HG02981 (cell line): ENCODE measurements around the gene COQ8B.
"Not testable (repeated sequence)": the region's sequence is repeated elsewhere in the genome, so short reads cannot be mapped to it uniquely, and the experiment has no call there.

Experiments
- ATAC-seq: cut with Tn5 transposase; IDR thresholded peaks from one replicate; pipeline ENCODE4 v1.9.1; 2021; ENCODE audit warnings: mild to moderate bottlenecking, moderate library complexity; ENCODE audit not compliant: unreplicated experiment

The COQ8B gene

DNA sequence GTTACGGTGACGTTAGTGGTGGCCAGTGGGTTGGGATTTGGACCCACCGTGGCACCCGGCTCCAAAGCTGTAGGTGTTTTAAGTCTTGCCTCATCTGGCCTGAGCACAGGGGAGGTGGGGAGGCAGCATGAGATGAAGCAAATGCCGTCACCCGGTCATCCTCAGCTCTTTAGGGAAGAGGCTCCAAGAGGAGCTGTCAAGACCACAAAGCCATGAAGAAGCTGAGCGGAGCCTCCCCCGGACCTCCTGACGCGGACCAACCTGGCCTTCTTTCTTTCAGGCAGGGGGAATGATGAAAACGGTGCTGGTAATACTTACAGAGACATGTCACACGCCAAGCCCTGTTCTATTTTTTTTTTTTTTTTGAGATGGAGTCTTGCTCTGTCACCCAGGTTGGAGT is 26.2 kb upstream of the COQ8B start:
- ATAC-seq = no peak

DNA sequence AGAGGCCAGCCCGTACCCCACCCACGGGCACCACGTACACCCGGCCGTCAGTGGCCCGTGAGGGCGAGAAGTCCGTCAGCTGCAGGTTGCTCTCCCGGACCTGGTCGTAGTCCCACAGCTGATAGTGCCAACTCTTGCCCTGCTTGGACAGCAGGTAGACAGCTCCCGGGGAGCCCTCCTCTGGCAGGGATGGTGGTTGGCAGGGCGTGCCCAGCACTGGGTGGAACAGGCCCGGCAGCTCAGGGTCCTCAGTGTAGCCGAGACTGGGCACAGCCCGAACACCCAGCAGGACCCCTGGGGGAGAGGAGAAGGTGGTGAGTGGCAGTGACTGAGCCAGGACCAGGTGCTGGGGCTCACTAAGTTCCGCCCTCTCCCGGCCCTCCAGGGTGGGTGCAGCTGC is 25.8 kb upstream of the COQ8B start:
- no peak for ATAC-seq

DNA sequence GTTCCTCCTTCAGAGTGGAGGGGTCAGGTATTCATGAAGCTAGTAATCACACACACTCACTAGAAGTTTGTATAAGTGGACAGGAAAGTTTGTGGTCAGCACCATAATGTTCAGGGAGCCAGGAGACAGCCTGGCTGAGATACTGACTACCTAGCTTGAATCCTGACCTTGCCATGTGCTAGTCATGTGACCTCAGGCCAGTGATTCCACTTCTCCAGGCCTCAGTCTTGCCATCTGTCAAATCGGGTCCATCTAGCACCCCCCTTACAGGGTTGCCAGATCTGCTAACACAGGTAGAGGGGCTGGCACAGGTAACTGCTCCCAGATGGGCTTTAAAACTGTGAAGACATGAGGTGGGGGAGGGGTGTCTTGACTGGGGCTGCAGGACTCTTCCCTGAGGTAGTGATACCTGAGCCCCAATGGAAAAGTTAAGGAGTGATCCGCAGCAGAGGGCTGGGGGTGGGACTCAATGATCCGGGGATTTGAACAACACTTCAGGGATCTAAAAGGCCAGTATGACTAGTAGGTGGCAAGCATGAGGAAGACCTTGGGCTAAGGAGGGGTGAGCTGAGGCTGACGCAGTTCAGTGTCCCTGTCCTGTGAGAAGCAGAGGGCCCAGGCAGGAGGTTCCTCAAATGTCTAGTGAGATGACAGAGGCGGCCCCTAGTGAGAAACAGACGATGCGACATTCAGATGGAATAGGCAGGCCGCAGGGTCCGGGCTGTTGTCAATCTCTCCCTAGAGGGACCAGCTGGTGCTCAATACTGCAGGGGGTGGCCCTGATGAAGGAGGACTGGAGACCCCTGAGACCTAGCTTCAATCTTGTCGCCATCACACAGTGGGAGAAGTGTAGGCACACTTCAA is 25.1 kb upstream of the COQ8B start:
- no peak for ATAC-seq

DNA sequence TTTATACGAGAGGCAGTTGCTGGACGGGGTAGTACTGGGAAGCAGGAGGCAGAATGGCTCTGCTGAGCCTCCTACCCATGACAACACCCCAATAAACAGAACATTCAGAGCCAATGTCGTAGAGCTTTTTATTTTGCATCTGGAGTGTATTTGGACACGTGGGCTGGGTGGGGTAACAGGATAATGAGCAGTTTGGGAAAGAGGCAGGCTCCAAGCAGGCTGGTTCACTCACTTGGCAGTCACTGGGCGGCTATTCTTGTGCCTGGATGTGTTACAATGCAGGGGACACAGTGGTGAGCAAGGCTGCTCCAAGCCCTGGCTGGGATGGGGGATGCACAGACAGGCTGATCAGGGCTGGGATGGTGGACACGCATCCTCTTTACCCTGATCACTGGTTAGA is 24.1 kb upstream of the COQ8B start:
- no peak for ATAC-seq

DNA sequence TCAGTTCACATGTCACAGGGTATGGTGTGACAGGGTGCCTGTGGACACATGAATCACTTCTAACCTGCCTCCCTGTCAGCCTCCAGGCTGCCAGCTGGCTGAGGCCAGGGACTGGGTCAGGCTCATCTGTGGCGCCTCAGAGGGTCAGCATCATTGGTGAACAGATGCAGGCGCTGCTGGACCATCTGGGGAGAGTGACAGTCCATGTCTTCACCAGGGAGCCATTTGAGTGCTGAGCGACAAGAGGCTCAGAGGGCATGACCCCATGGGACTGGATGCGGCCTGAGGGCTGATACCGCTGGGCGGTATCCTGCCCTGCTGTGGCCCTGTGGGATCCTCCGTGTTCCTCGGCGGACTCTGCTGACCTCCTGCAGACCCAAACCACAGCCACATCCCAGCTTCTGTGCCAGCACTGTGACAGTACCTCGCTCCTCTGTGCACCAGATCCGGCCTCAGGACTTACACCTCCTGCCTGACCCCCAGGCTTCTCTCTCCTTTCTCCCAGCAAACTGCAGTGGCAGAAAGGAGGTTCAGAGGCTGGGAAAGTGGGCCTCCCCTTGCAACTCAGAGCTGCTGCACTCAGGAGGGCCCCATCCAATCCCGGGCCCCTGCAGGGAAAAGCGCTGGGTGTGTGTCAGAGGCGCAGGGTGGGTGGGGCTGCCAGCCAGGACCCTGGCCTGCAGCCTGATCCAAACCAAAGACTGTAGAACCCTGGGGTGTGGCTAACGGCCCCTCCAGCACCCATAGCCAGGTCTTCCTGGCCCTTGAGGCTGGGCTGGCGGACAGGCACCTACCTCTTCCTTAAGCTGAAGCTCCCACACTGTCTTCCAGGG is 23.4 kb upstream of the COQ8B start:
- ATAC-seq = no peak

DNA sequence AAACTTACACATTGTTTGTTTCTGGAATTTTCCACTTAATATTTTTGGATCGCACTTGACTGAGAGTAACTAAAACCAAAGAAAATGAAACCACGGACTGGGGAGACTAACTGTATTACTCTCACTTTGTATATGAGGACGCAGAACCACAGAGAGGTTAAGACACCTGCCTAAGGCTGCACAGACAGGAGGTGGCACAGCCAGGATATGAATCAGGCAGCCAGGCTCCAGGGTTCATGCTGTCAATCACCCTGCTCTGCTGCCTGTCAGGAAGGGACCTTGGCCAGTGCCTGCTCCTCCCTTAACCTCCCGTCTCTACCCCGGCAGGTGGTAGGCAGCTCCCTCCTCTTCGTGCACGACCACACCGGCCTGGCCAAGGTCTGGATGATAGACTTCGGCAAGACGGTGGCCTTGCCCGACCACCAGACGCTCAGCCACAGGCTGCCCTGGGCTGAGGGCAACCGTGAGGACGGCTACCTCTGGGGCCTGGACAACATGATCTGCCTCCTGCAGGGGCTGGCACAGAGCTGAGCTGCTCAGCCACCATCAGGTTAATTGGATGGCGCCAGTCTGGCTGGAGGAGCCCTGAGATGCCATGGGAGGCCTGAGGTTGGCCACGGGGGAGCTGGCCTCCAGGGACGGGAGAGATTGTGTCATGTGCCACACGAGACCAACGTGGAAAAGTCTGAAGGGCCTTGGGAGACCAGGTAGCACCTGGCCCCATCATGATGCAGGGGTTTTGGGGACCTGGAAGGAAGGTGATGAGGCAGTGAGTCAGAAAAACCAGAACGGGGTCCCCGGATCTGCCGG is 22.5 kb upstream of the COQ8B start:
- no peak for ATAC-seq

DNA sequence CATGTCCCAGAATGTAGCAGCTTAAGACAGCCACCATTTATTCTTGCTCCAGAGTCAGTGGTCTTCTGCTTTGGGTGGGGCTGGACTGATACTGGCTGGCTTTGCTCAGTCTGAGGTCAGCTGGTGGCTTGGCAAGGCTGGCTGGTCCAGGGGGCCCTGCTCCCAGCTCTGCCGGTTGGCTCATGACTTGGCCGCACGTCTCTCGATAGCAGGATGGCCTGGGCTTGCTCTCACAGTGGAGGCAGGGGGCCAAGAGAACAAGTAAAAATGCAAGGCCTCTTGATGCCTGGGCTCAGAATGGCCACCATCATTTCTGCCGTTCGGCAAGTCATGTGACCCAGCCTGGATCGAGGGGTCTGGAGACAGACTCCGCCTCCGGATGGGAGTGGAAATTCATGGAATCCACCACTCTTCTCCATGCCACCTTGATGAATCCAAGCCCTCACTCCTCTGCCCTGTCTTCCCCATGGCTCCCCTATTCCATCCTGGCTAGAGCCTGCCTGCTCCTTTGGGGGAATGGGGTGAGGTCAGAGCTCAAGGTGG is 20.5 kb upstream of the COQ8B start:
- no peak for ATAC-seq

DNA sequence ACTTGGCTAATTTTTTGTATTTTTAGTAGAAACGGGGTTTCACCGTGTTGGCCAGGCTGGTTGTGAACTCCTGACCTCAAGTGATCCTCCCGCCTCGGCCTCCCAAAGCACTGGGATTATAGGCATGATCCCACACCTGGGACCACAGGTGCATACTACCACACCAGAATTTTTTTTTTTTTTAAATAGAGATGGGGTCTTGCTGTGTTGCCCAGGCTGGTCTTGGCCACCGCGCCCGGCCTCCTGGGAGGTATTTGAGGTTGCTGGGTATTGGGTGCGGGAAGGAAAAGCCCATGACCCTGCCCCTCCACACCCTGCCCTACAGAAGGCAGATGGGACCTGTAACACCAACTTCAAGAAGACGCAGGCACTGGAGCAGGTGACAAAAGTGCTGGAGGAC is 20.0 kb upstream of the COQ8B start:
- no peak for ATAC-seq

DNA sequence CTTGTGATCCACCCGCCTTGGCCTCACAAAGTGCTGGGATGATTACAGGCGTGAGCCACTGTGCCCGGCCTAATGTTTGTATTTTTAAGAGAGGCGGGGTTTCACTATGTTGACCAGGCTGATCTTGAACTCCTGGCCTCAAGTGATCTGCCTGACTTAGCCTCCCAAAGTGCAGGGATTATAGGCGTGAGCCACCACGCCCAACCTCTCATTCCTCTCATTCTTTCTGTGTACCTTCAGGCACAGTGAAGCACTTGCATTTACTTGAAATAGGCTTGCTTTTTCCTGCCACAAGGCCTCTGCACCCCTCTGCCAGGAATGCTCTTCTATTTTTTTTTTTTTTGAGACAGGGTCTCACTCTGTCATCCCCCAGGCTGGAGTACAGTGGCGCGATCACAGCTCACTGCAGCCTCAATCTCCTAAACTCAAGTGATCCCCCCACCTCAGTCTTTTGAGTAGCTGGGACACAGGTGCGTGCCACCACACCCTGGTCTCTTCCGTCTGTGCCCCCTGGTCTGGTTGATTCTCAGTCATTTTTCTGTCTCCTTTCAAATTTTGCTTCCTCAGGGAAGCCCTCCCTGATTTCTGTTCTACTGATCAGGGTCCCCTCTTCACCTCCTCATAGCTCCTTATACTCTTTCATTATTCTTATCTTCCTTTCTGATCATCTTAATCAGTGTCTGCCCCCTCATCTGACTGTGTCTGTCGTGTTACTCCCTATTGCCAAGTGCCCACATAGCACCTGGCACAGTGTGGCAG is 18.5 kb upstream of the COQ8B start:
- ATAC-seq = no peak

DNA sequence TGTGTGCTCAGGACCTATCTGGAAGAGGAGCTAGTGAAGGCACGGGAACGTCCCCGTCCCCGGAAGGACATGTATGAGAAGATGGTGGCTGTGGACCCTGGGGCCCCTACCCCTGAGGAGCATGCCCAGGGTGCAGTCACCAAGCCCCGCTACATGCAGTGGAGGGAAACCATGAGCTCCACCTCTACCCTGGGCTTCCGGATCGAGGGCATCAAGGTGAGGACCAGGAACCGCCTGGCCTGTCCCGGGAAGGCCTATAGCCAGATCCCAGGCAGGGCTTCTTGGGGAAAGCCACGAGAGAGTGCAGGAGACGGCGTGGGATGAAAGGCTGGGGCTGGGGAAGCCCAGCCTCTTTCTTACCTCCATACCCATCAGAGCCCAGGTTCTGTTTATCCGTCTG is 16.5 kb upstream of the COQ8B start:
- no peak for ATAC-seq

DNA sequence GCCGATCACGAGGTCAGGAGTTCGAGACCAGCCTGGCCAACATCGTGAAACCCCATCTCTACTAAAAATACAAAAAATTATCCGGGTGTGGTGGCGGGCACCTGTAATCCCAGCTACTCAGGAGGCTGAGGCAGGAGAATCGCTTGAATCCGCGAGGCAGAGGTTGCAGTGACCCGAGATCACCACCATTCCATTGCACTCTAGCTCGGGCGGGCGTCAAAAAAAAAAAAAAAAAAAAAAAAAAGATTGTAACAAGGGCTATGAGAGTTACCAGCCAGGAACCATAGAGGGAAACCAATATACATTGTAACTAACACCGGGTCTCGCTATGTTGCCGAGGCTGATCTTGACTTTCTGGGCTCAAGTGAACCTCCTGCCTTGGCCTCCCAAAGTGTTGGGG is 15.6 kb upstream of the COQ8B start:
- not testable (repeated sequence) for ATAC-seq

DNA sequence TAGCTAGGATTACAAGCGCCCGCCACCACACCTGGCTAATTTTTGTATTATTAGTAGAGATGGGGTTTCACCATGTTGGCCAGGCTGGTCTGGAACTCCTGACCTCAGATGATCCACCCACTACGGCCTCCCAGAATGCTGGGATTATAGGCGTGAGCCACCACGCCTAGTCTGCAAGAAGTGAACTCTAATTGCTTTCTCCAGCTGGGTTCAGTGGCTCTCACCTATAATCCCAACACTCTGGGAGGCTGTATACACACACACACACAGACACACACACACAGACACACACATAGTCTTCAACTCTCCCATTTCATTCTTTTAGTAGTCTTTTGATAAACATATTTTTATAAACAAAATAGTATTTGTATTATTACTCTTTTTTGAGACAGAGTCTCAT is 13.4 kb upstream of the COQ8B start:
- not testable (repeated sequence) for ATAC-seq

DNA sequence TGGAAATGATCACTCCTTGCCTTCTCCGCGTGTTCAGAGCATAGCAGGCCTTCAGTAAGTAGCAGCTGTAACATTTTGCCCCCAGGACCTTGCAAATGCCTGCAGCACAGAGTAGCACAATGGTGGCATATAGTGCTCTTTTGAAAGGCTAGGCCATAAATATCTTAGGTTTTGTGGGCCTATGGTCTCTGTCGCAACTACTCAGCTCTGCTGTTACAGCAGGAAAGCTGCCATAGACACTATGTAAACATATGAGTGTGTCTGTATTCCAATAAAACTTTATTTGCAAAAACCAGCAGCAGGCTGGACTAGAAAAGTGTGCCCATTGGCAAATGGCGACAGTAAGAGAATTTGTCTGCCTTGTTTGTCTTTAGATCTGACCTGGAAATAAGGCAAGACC is 9.6 kb upstream of the COQ8B start:
- no peak for ATAC-seq

DNA sequence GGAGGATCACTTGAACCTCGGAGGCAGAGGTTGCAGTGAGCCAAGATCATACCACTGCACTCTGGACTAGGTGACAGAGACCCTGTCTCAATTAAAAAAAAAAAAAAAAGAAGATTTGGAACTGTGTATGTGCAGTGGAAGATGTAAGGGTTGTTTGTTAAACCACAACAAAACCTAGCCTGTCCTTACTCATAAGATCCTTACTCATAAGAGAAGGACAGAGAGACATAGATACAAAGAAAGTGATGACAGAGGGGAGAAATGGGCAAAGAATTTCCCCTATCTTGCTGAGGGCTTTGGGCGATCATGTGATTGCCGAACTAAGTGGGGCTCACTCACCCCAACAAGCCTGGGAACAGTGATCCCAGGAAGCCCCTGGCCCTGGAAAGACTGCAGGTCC is 8.2 kb upstream of the COQ8B start:
- no peak for ATAC-seq

DNA sequence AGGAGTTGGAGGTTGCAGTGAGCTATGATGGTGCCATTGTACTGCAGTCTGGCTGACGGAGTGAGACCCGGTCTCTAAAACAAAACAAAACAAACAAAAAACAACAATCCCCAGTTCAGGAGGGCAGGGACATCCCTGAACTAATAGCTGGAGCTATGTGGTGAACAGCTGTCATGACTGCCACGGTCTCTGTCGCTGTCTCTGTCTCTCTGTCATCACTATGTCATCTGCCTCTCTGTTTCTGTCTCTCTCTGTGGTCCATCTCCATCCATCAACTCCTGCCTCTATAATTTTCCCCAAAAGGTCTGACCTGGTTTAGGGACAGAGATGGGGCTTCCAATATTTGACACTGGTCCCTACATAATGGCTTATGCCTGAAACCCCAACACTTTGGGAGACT is 7.6 kb upstream of the COQ8B start:
- ATAC-seq = no peak

DNA sequence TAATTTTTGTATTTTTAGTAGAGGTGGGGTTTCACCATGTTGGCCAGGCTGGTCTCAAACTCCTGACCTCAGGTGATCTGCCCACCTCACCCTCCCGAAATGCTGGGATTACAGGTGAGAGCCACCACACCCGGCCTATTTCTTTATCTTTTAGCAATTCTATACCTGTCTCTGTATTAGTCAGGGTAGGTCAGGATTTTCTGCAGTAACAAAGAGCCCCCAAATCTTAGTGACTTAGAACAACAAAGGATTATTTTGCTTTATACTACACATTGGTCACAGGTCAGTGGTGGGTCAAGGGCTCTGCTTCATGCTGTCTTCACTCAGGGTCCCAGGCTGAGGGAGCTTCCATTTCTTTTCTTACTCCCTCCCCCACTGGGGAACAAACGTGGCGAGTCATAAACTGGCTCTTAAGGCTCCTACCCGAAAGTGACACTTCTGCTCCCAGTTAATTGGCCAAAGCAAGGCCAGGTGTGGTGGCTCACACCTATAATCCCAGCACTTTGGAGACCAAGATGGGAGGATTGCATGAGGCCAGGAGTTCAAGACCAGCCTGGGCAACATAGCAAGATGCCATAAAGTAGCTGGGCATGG is 7.1 kb upstream of the COQ8B start:
- ATAC-seq = no peak

DNA sequence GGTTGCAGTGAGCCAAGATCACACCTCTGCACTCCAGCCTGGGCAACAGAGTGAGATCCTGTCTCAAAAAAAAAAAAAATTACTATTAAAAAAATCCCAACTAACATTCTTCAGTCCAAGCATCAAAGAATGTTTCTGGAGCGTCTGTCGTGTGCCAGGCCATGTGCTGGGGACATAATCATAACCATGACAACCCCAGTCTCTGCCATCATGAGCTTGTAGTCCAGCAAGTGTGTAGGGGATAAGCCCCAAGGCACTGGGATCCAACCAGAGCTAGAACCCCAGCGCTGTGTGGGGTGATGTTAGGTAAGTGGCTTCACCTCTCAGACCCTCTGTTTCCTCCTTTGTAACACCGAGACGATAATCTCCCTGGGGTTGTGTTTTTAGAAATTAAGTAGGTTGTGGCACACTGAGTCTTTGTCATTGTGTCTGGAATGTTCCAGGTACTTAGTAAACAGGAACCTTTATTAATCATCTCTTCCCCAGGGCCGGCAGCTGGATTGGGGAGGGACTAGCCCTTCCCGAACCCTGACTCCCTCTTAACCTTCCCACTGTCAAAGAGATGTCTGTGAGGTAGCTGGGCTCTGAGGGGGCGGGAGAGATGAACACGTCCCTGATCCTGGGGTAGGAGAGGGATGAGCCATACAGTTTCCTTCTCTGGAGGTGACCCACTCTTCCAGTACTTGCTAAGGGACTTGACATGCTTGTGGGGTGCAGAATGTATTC is 5.4 kb upstream of the COQ8B start:
- ATAC-seq = no peak

DNA sequence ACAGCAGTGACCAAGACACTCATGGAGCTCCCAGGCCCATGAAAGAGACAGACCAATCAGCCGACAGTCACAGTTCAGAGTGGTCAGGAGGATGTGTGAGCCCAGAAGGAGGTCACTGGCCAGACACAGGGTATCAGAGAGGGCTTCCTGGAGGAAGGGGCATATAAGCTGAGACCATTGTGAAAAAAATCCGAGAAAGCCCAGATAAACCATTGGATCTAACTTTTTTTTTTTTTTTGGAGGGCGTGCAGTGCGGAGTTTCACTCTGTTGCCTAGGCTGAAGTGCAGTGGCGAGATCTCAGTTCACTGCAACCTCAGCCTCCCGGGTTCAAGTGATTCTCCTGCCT is 4.4 kb upstream of the COQ8B start:
- no peak for ATAC-seq

DNA sequence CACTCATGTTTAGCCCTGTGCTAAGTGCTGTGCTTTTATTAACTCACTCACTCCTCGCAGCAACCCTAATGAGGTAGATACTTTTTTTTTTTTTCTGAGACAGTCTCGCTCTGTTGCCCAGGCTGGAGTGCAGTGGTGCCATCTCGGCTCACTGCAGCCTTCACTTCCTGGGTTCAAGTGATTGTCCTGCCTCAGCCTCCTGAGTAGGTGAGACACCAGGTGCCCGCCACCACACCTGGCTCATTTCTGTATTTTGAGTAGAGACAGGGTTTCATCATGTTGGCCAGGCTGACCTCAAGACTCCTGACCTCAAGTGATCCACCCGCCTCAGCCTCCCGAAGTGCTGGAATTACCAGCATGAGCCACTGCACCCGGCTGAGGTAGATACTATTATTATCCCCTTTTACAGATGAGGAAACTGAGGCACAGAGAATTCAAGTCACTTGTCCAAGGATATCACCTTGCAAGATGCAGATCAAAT is 2.8 kb upstream of the COQ8B start:
- ATAC-seq = no peak
